ENCODE data around the gene CYP2S1. TPM values are rescaled to one million over a fixed set of nuclear protein-coding genes. Genes with fewer than 3 reads are reported as not detected.

CYP2S1 gene, protein sequence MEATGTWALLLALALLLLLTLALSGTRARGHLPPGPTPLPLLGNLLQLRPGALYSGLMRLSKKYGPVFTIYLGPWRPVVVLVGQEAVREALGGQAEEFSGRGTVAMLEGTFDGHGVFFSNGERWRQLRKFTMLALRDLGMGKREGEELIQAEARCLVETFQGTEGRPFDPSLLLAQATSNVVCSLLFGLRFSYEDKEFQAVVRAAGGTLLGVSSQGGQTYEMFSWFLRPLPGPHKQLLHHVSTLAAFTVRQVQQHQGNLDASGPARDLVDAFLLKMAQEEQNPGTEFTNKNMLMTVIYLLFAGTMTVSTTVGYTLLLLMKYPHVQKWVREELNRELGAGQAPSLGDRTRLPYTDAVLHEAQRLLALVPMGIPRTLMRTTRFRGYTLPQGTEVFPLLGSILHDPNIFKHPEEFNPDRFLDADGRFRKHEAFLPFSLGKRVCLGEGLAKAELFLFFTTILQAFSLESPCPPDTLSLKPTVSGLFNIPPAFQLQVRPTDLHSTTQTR
- total RNA-seq (ENCODE audit: low replicate concordance), result 1.8 TPM in 1 of 2 replicates, not detected in the other

DNA sequence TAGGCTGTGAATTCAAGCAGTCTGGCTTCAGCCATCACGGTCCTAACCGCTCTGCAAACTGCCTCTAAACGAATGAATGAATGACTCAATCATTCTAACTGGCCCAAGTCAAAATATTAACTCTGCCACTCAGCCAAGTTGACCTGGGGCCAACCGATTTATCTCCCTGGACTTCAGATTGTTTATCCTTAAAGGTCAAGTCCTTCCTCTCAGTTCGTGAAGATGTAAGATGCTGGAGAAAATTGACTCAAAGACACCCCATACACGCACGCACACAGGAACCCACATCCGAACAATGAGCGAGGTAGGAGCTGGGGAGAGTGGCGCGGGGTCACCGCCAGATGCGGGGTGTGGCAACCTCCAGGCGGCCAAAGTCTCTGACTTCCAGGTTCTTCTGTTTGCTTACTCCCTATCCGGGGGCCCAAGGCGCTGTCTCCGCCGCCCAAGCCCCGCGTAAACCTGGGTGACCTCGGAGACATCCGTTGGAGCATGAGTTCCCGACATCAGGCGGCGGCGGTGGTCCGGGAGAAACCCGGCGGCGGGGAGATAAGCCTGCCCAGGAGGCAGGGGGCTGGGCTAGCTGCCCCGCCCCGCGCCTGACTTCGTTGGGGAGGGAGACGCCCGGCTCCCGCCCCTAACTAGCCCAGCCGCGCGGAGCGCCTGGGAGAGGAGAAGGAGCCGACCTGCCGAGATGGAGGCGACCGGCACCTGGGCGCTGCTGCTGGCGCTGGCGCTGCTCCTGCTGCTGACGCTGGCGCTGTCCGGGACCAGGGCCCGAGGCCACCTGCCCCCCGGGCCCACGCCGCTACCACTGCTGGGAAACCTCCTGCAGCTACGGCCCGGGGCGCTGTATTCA lies at the start of gene CYP2S1:
CYP2S1 (plus strand) TSS at position 646 of the 856 bp plus-strand sequence; CDS start at position 692, 46 bp downstream.

DNA sequence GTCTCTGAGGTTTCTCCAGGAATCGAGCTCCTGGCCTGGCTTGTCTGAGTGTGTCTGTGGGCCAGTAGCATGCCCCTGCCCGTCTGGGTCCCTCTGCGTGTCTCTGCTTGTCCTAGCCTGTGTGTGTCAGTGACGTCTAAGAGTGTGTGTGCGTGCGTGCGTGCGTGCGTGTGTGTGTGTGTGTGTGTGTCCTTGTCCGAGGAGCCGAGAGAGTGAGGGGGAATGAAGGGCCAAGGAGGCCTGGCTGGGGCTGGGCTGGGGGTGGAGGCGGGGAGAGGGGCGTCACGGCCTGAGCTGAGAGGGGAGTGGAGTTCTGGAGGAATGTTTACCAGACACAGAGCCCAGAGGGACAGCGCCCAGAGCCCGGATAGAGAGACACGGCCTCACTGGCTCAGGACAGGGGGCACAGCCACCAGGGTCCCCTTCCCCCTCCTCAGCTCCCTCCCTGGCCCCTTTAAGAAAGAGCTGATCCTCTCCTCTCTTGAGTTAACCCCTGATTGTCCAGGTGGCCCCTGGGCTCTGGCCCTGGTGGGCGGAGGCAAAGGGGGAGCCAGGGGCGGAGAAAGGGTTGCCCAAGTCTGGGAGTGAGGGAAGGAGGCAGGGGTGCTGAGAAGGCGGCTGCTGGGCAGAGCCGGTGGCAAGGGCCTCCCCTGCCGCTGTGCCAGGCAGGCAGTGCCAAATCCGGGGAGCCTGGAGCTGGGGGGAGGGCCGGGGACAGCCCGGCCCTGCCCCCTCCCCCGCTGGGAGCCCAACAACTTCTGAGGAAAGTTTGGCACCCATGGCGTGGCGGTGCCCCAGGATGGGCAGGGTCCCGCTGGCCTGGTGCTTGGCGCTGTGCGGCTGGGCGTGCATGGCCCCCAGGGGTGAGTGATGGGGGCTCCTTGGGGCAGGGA lies 25.8 kb downstream of the CYP2S1 start, which contains the start of gene AXL:
AXL (plus strand) TSS at position 609 of the 893 bp plus-strand sequence; CDS start at position 779, 170 bp downstream.

Other genes with a start within 250 kb of the CYP2S1 start
- gene CYP2B6, start 201.9 kb upstream of the CYP2S1 start, total RNA-seq (ENCODE audit: low replicate concordance), result not detected in 2 replicates
- not detected in 2 replicates for gene CYP2A13, start 104.8 kb upstream of the CYP2S1 start, total RNA-seq (ENCODE audit: low replicate concordance)
- gene CYP2F1, start 78.8 kb upstream of the CYP2S1 start, total RNA-seq (ENCODE audit: low replicate concordance), result not detected in 2 replicates
- gene AXL, start 26.0 kb downstream of the CYP2S1 start, total RNA-seq (ENCODE audit: low replicate concordance), result 85.9 and 136 TPM in 2 replicates
- gene HNRNPUL1, start 71.2 kb downstream of the CYP2S1 start, total RNA-seq (ENCODE audit: low replicate concordance), result 29.7 and 56.8 TPM in 2 replicates
- 5.6 and 9.5 TPM in 2 replicates for gene CCDC97, start 117.0 kb downstream of the CYP2S1 start, total RNA-seq (ENCODE audit: low replicate concordance)
- 8.9 and 24.4 TPM in 2 replicates for gene TGFB1, start 160.7 kb downstream of the CYP2S1 start, total RNA-seq (ENCODE audit: low replicate concordance)
- gene B9D2, start 170.9 kb downstream of the CYP2S1 start, total RNA-seq (ENCODE audit: low replicate concordance), result 5.3 and 6.0 TPM in 2 replicates
- 2.3 and 6.1 TPM in 2 replicates for gene TMEM91, start 183.3 kb downstream of the CYP2S1 start, total RNA-seq (ENCODE audit: low replicate concordance)
- 8.2 and 12.7 TPM in 2 replicates for gene EXOSC5, start 204.1 kb downstream of the CYP2S1 start, total RNA-seq (ENCODE audit: low replicate concordance)
- gene BCKDHA, start 204.6 kb downstream of the CYP2S1 start, total RNA-seq (ENCODE audit: low replicate concordance), result 27.8 and 46.7 TPM in 2 replicates
- gene B3GNT8, start 234.2 kb downstream of the CYP2S1 start, total RNA-seq (ENCODE audit: low replicate concordance), result 0.60 and 3.6 TPM in 2 replicates
- gene DMAC2, start 246.7 kb downstream of the CYP2S1 start, total RNA-seq (ENCODE audit: low replicate concordance), result 23.9 and 33.8 TPM in 2 replicates
- not detected in 2 replicates for gene ERICH4, start 249.9 kb downstream of the CYP2S1 start, total RNA-seq (ENCODE audit: low replicate concordance)